ENCODE results near the gene PRICKLE4. TPM values are rescaled to one million over a fixed set of nuclear protein-coding genes. Genes with fewer than 3 reads are reported as not detected.

PRICKLE4 gene
- total and polyA plus RNA-seq, 2 of the 13 experiments (the other 11 are each of a cell fraction or from before 2014, with no cell fraction given): 0.92 to 1.2 TPM

- no peak for TF ChIP-seq ATF6 (CRISPR knock-in tag; conservative IDR thresholded peaks at IDR 0.05)
- TF ChIP-seq ZNF878 (CRISPR knock-in tag; IDR thresholded peaks at IDR 0.05): no peak
- TF ChIP-seq MEIS1 (CRISPR knock-in tag; IDR thresholded peaks at IDR 0.05; ENCODE audit: borderline replicate concordance): no peak; the same call in 1 of the 2 replicates
- TF ChIP-seq ZKSCAN1 (IDR thresholded peaks at IDR 0.05; ENCODE audit: low read length): no peak
- TF ChIP-seq ZNF772 (CRISPR knock-in tag; IDR thresholded peaks at IDR 0.05): no peak; the same call in 1 of the 2 replicates
- TF ChIP-seq SRSF9 (IDR thresholded peaks at IDR 0.05; ENCODE audit: borderline replicate concordance, insufficient read depth, low read depth, low read length, poor library complexity, severe bottlenecking): no peak
- no peak for TF ChIP-seq HMG20B (CRISPR knock-in tag; conservative IDR thresholded peaks at IDR 0.05)
- TF ChIP-seq ZNF574 (CRISPR knock-in tag; IDR thresholded peaks at IDR 0.05): peak; percentile 96
- TF ChIP-seq E2F5 (CRISPR knock-in tag; conservative IDR thresholded peaks at IDR 0.05): peak; percentile 47; the same call in 1 of the 2 replicates
- TF ChIP-seq, protein P1, sequence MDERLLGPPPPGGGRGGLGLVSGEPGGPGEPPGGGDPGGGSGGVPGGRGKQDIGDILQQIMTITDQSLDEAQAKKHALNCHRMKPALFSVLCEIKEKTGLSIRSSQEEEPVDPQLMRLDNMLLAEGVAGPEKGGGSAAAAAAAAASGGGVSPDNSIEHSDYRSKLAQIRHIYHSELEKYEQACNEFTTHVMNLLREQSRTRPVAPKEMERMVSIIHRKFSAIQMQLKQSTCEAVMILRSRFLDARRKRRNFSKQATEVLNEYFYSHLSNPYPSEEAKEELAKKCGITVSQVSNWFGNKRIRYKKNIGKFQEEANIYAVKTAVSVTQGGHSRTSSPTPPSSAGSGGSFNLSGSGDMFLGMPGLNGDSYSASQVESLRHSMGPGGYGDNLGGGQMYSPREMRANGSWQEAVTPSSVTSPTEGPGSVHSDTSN (CRISPR knock-in tag; IDR thresholded peaks at IDR 0.05): no peak
- peak in 1 of 2 experiments; percentile 62; a peak in 1 of 4 replicates for TF ChIP-seq KLF16 (CRISPR knock-in tag; IDR thresholded peaks at IDR 0.05)
- TF ChIP-seq ZNF550 (CRISPR knock-in tag; IDR thresholded peaks at IDR 0.05; ENCODE audit: borderline replicate concordance): peak; percentile 31; the same call in 1 of the 2 replicates
- TF ChIP-seq ZBTB21 (CRISPR knock-in tag; IDR thresholded peaks at IDR 0.05): no peak
- peak; percentile 90; the same call in 1 of the 2 replicates for TF ChIP-seq ZSCAN21 (CRISPR knock-in tag; IDR thresholded peaks at IDR 0.05; ENCODE audit: borderline replicate concordance)
- TF ChIP-seq ZNF432 (CRISPR knock-in tag; IDR thresholded peaks at IDR 0.05; ENCODE audit: borderline replicate concordance): no peak
- no peak for TF ChIP-seq MAFK (conservative IDR thresholded peaks at IDR 0.05 in 1 of 2, IDR thresholded peaks at IDR 0.05 in 1 of 2; ENCODE audit: low read length in 2 of 2)
- TF ChIP-seq, protein P2, sequence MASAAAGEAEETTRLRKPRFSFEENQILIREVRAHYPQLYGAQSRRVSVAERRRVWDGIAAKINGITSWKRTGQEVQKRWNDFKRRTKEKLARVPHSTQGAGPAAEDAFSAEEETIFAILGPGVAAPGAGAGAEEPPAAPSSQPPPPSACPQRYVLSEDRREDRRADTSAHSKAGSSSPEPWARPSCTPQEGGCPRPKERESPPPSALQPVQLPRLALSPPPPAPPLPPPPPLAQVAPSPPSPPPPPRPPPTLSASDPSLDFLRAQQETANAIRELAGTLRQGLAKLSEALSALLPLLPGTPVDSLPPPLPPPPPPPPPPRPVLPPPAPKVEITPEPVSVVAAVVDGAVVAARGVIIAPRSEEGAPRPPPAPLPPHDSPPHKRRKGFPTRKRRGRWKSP (CRISPR knock-in tag; IDR thresholded peaks at IDR 0.05): 0 out of 2 replicates have a peak, but pooled peaks have one; percentile 10
- TF ChIP-seq NFATC3 (CRISPR knock-in tag; IDR thresholded peaks at IDR 0.05): 0 out of 2 replicates have a peak, but pooled peaks have one; percentile 19
- TF ChIP-seq SNAPC5 (CRISPR knock-in tag; IDR thresholded peaks at IDR 0.05; ENCODE audit: borderline replicate concordance): no peak
These were observed 6.1 kb downstream of the PRICKLE4 start (continued) for GRCh38 chr6:41786451-41787218.

Measured in HepG2 (cell line).